ENCODE measurements around the gene DYNC1H1.

Gene DYNC1H1

GRCh38 chr14:102000902-102001301, 36.5 kb downstream of the DYNC1H1 start:
- no peak overlapping the region for H3K27ac ChIP-seq (ENCODE audit: extremely low read depth, low read depth, low read length)
- POLR2A ChIA-PET = interaction anchor here (0.6 kb wide), 2 partner anchors 28 to 92 kb away, joined by 3 to 5 read pairs; no protein-coding TSS in a partner anchor
- no peak overlapping the region for H3K4me3 ChIP-seq (ENCODE audit: low read depth, low read length)
- no peak for TF ChIP-seq ZSCAN5A (tag by site-specific recombination; IDR thresholded peaks at IDR 0.05)
- H3K36me3 ChIP-seq (ENCODE audit: control insufficient read depth in 2 of 2, insufficient read depth in 1 of 2, low read length in 2 of 2) = peaks cover 82 to 92% of the 10 kb centered on the region in 2 experiments
- no peaks in the 10 kb centered on the region for H3K9me3 ChIP-seq (ENCODE audit: control insufficient read depth, insufficient read depth, low read depth, low read length)
- CTCF ChIA-PET = interaction anchor here (0.6 to 1.4 kb wide), 3 partner anchors 37 to 40 kb away, joined by 3 to 4 read pairs (median 4); partner anchors contain the start of gene DYNC1H1
- H3K4me1 ChIP-seq (ENCODE audit: control insufficient read depth, insufficient read depth, low read length) = no peaks in the 10 kb centered on the region

GRCh38 chr14:102005336-102005735, 41.0 kb downstream of the DYNC1H1 start:
- peaks cover 85 to 94% of the 10 kb centered on the region in 2 experiments for H3K36me3 ChIP-seq (ENCODE audit: control insufficient read depth in 2 of 2, insufficient read depth in 1 of 2, low read length in 2 of 2)

GRCh38 chr14:102007916-102008418, 43.6 kb downstream of the DYNC1H1 start:
- Histone ChIP-seq H3K9me3 (ENCODE audit: control insufficient read depth, insufficient read depth, low read depth, low read length) (no peaks in the 10 kb centered on the region), H3K4me3 (ENCODE audit: low read depth, low read length) (no peak overlapping the region), H3K36me3 (ENCODE audit: control insufficient read depth in 2 of 2, insufficient read depth in 1 of 2, low read length in 2 of 2) (peaks cover 79 to 95% of the 10 kb centered on the region in 2 experiments), H3K27ac (ENCODE audit: extremely low read depth, low read depth, low read length) (no peak overlapping the region), H3K4me1 (ENCODE audit: control insufficient read depth, insufficient read depth, low read length) (no peaks in the 10 kb centered on the region)
- TF ChIP-seq ZSCAN23 (tag by site-specific recombination; IDR thresholded peaks at IDR 0.05) (no peak), ZNF366 (tag by site-specific recombination; conservative IDR thresholded peaks at IDR 0.05) (no peak), ZNF658 (tag by site-specific recombination; IDR thresholded peaks at IDR 0.05) (no peak), ZBTB11 (tag by site-specific recombination; conservative IDR thresholded peaks at IDR 0.05; ENCODE audit: low read depth) (no peak), ZNF398 (tag by site-specific recombination; IDR thresholded peaks at IDR 0.05) (no peak), ZBTB17 (tag by site-specific recombination; IDR thresholded peaks at IDR 0.05) (no peak), ZNF488 (tag by site-specific recombination; IDR thresholded peaks at IDR 0.05) (no peak), YY1 (tag by site-specific recombination; IDR thresholded peaks at IDR 0.05) (no peak), ZNF433 (tag by site-specific recombination; IDR thresholded peaks at IDR 0.05; ENCODE audit: low read depth) (no peak), ZNF404 (tag by site-specific recombination; IDR thresholded peaks at IDR 0.05) (no peak), ZSCAN18 (tag by site-specific recombination; IDR thresholded peaks at IDR 0.05) (no peak), ZNF510 (tag by site-specific recombination; IDR thresholded peaks at IDR 0.05; ENCODE audit: insufficient replicate concordance) (no peak)
- POLR2A ChIA-PET = no interaction called here
- CTCF ChIA-PET = interaction anchor here (0.7 to 1.2 kb wide), 2 partner anchors 46 to 307 kb away, joined by 3 to 4 read pairs; no protein-coding TSS in a partner anchor

More at GRCh38 chr14:102005336-102005735, 41.0 kb downstream of the DYNC1H1 start:
- ChIA-PET CTCF (interaction anchor here (0.6 to 1.1 kb wide), 2 partner anchors 44 to 45 kb away, joined by 3 to 4 read pairs; no protein-coding TSS in a partner anchor), POLR2A (no interaction called here)
- Histone ChIP-seq H3K9me3 (ENCODE audit: control insufficient read depth, insufficient read depth, low read depth, low read length) (no peaks in the 10 kb centered on the region), H3K4me3 (ENCODE audit: low read depth, low read length) (no peak overlapping the region), H3K4me1 (ENCODE audit: control insufficient read depth, insufficient read depth, low read length) (no peaks in the 10 kb centered on the region), H3K27ac (ENCODE audit: extremely low read depth, low read depth, low read length) (no peak overlapping the region)
- TF ChIP-seq ZNF148 (tag by site-specific recombination; IDR thresholded peaks at IDR 0.05; ENCODE audit: borderline replicate concordance) = no peak
